GM10248 (cell line): ENCODE data around the gene B4GALT7.
"Not testable (repeated sequence)": the region's sequence is repeated elsewhere in the genome, so short reads cannot be mapped to it uniquely, and the experiment has no call there.

Experiments used
- CTCF ChIA-PET: fragments of 300-600 bp; sonication (Branson Sonifier 250); formaldehyde crosslinking; extraction: SDS; loops from one replicate; lab custom pipeline; 2021; ENCODE audit warnings: antibody characterized with exemption; lab: Yijun Ruan, JAX
- POLR2A ChIA-PET: fragments of 350-650 bp; sonication (Branson Sonifier 250); formaldehyde crosslinking; extraction: SDS; loops from one replicate; lab custom pipeline; 2020; ENCODE audit warnings: antibody characterized with exemption; lab: Yijun Ruan, JAX
- DNase-seq: peaks from one replicate; pipeline ENCODE4 v3.0.0; 2012; ENCODE audit errors: extremely low spot score
- TF ChIP-seq, protein P1 (sequence below): IDR thresholded peaks from 2 replicates; pipeline ENCODE4 v1.5.1; 2012; ENCODE audit warnings: mild to moderate bottlenecking, low read depth; ENCODE audit errors: extremely low read depth, missing control alignments, control extremely low read depth

B4GALT7 gene

DNA sequence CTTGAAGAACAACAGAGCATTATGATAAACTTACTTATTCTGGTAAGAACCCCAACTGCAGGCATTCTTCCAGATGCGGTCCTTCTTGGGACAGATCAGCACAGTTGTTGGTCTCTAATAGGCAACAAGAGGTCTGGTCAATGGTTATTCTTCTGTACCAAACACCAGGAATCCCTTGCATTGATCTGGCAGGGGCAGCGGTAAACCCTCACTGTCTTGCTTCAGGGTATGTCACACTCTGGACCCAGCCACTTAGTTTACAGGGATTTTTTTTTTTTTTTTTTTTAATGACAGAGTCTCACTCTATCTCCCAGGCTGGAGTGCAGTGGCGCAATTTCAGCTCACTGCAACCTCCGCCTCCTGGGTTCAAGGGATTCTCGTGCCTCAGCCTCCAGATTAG is 44.3 kb upstream of the B4GALT7 start:
- no peak for DNase-seq
- ChIA-PET CTCF (no interaction called here), POLR2A (no interaction called here)
- TF ChIP-seq, protein P1, sequence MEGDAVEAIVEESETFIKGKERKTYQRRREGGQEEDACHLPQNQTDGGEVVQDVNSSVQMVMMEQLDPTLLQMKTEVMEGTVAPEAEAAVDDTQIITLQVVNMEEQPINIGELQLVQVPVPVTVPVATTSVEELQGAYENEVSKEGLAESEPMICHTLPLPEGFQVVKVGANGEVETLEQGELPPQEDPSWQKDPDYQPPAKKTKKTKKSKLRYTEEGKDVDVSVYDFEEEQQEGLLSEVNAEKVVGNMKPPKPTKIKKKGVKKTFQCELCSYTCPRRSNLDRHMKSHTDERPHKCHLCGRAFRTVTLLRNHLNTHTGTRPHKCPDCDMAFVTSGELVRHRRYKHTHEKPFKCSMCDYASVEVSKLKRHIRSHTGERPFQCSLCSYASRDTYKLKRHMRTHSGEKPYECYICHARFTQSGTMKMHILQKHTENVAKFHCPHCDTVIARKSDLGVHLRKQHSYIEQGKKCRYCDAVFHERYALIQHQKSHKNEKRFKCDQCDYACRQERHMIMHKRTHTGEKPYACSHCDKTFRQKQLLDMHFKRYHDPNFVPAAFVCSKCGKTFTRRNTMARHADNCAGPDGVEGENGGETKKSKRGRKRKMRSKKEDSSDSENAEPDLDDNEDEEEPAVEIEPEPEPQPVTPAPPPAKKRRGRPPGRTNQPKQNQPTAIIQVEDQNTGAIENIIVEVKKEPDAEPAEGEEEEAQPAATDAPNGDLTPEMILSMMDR, result no peak

DNA sequence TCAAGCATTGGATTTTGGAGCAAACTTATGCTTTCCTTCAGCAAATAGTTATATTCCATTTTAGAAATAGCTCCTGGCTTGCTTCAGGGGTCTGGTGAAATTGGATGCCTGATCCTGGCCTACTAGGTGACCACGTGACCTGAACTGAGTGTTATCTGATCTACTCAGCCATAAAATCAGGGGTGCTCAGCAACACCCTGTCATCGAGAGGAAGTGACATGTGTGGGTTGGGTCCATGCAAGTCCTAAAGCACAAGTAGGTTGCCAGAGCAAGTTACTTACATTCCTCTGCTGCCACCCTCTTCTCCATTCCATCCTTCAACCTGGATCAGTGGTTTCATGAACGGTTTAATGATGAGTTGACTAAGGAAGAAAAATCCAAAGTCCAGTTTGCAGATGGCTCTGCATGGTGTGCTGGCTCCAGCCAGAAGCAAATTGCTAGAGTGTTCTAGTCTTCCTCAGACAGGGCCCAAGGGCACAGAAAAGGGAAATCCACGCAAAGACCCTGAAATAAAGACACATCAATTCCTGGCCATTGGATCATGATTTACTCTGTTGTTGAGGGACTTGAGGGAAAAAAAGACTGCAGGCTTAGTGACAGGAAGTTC is 42.8 kb upstream of the B4GALT7 start:
- DNase-seq, result no peak
- ChIA-PET POLR2A (no interaction called here), CTCF (interaction anchor here (1.1 kb wide), 1 partner anchor 37 kb away, joined by 3 read pairs; no protein-coding TSS in a partner anchor)
- TF ChIP-seq, protein P1, result no peak

DNA sequence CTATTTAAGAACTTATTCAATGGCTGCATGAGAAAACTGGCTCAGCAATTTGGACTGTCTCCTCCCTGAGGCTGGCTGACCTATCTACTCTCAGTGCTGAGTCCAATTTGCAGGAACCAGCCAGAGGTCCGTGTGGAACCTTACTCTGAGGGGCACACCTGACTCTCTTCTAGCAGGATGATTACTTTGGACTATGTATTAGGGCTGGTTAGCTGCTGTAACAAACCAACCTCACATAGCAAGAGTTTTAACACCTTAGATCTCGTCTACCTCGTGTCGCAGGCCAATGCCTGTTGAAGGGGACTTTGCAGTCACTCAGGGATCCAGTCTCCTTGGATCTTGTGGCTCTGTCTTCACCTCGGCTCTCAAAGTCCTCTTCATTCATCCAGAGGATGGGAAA is 42.1 kb upstream of the B4GALT7 start:
- ChIA-PET CTCF (interaction anchor here (1.6 kb wide), 1 partner anchor 12 kb away, joined by 5 read pairs; no protein-coding TSS in a partner anchor), POLR2A (no interaction called here)
- TF ChIP-seq, protein P1, result no peak
- DNase-seq, result no peak

DNA sequence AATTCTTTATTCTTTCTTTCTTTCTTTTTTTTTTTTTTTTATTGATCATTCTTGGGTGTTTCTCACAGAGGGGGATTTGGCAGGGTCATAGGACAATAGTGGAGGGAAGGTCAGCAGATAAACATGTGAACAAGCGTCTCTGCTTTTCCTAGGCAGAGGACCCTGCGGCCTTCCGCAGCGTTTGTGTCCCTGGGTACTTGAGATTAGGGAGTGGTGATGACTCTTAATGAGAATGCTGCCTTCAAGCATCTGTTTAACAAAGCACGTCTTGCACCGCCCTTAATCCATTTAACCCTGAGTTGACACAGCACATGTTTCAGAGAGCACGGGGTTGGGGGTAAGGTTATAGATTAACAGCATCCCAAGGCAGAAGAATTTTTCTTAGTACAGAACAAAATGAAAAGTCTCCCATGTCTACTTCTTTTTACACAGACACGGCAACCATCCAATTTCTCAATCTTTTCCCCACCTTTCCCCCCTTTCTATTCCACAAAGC is 40.4 kb upstream of the B4GALT7 start:
- DNase-seq, POLR2A ChIA-PET: not testable (repeated sequence)
- CTCF ChIA-PET, result interaction anchor here (1.8 to 3.4 kb wide), 2 partner anchors 11 to 13 kb away, joined by 6 to 15 read pairs; no protein-coding TSS in a partner anchor

DNA sequence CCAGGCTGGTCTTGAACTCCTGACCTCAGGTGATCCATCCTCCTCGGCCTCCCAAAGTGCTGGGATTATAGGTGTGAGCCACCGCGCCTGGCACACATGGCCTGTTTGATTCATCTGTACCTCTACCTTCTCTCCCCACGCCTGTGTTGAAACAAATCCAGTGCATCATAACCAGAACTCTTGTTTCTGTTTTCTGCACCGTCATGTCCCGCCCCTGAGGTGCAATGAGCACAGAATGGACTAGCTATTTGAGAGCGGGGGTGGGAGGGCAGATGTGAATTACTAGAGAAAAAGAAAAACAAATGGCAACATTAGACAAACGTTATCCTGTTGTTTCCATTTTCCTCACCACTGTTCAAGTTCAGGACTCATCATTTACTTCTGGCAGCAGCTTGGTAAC is 34.9 kb upstream of the B4GALT7 start:
- no peak for DNase-seq
- ChIA-PET POLR2A (no interaction called here), CTCF (interaction anchor here (1.2 kb wide), 1 partner anchor 11 kb away, joined by 3 read pairs; the partner anchor contains the start of gene FAM193B)
- TF ChIP-seq, protein P1, result no peak

DNA sequence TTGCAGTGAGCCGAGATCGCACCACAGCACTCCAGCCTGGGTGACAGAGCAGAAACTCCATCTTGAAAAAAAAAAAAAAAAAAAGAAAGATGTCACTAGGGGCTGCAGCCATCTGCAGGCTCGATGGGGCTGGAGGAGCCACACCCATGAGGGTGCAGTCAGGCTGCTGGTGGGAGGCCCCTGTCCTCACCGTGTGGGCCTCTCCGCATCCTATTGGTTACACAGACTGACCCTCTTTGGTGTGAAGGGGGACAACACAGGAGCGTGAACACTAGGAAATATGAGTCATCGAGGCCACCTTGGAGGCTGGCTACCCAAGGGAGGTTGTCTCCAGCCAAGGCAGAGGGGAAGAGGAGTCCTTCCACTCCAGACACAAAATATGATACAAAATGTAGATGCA is 31.6 kb upstream of the B4GALT7 start:
- CTCF ChIA-PET, result interaction anchor here (3.5 kb wide), 1 partner anchor 7 kb away, joined by 15 read pairs; no protein-coding TSS in a partner anchor
- POLR2A ChIA-PET, result no interaction called here

DNA sequence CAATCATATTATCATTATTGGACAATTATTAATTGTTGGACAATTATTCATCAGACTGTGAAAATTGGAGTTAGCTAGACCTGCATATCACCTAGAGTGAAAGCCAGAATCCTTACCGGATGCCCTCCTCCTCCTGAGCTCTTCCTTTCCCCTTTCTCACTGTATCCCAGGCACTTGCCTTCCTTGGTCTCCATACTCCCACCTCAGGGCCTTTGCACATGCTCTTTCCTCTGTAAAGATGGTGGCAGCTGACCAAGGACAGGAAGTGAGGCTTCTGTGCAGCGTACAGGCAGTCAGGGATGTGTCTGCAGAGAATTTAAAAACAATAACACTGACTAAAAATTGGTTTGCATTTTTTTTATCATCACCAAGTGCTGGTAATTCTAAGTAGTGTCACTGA is 30.0 kb upstream of the B4GALT7 start:
- no peak for DNase-seq
- CTCF ChIA-PET, result interaction anchor here (0.9 to 3.5 kb wide), 3 partner anchors 9 to 37 kb away, joined by 3 to 15 read pairs (median 5); no protein-coding TSS in a partner anchor
- TF ChIP-seq, protein P1, result no peak
- POLR2A ChIA-PET, result no interaction called here

More for the DNA sequence above, 31.6 kb upstream of the B4GALT7 start:
- TF ChIP-seq, protein P1, result no peak
- DNase-seq, result no peak
